Adrenal gland (tissue), 12 donors: ENCODE measurements around the gene C9orf57. TPM values are rescaled to one million over a fixed set of nuclear protein-coding genes. Genes with fewer than 3 reads are reported as not detected.

Source experiments
- DNase-seq, 7 donors: peaks; one replicate each; pipeline ENCODE4 v3.0.0-alpha.2; 2019 to 2020
- H3K27ac ChIP-seq, 5 donors: fragments of 200-600 bp; sonication (generic) in 4 of 5; 1 replicate in 3 of 5; 2 replicates in 2 of 5; pipeline versions ENCODE4 v1.5.1 to v1.8.0; 2016 to 2020; ENCODE audit warnings: mild to moderate bottlenecking in 1 of 5
- H3K27me3 ChIP-seq: fragments of 200-600 bp; 2 replicates; pipeline ENCODE4 v1.8.0; 2021
- H3K36me3 ChIP-seq, 2 donors: fragments of 200-600 bp; replicated peaks in 1 of 2; 1 replicate in 1 of 2; 2 replicates in 1 of 2; pipeline versions ENCODE4 v1.5.1 to v1.8.0; 2018 to 2022
- H3K4me1 ChIP-seq, 2 donors: fragments of 200-600 bp; replicated peaks in 1 of 2; 1 replicate in 1 of 2; 2 replicates in 1 of 2; pipeline versions ENCODE4 v1.5.1 to v1.8.0; 2018 to 2021
- H3K4me3 ChIP-seq, 4 donors: fragments of 200-600 bp; sonication (generic) in 3 of 4; one replicate each; pipeline ENCODE4 v1.5.1; 2016 to 2018
- H3K9me3 ChIP-seq, 3 donors: fragments of 200-600 bp; sonication (generic) in 1 of 3; replicated peaks in 1 of 3; 1 replicate in 2 of 3; 2 replicates in 1 of 3; pipeline versions ENCODE4 v1.5.1 to v1.8.0; 2016 to 2021
- POLR2A ChIP-seq, 2 donors: fragments of 450-650 bp; IDR thresholded peaks; one replicate each; pipeline ENCODE4 v1.6.1; 2017; ENCODE audit warnings: antibody characterized with exemption in 2 of 2, mild to moderate bottlenecking in 2 of 2, moderate library complexity in 1 of 2
- WGBS, 4 donors: extraction: QIAGEN DNeasy Blood & Tissue Kit in 2 of 4; methylation state at CpG; one replicate each; pipeline versions ENCODE4 v1.1.5 to v1.1.7; 2013 to 2017; 5-methylcytosine and 5-hydroxymethylcytosine counted together
- intact Hi-C, 2 donors: fragments of 100-400 bp; cut with DNase I; formaldehyde crosslinking; loops; one replicate each; pipeline versions ENCODE4 v1.14.1 to v1.15.0; 2022 to 2023
- polyA plus RNA-seq, 3 donors: library from polyadenylated mRNA; stranded (reverse); fragments of 200-250 nt in 2 of 3; fragments of 350-450 nt in 1 of 3; fragmentation: Illumina TruSeq in 1 of 3; extraction: RNeasy Lipid Tissue Mini Kit (QIAGEN cat#74804) in 1 of 3; gene quantifications; one replicate each; pipeline ENCODE4 v1.2.3, GENCODE V29; 2013 to 2014
- total RNA-seq, 9 donors: library from RNA; depleted of rRNA in 4 of 9; stranded (reverse); fragments of >200 nt in 4 of 9; fragments of 120-200 nt in 1 of 9; fragmentation: NEBNext Ultra II Directional in 1 of 9; extraction: Animal tissue kit (Norgen Biotek cat#: 25700) in 1 of 9; gene quantifications; one replicate each; pipeline versions ENCODE4 v1.1.0 to v1.2.4, GENCODE V29; 2013 to 2023
- TF ChIP-seq, protein P1 (sequence below), 6 experiments: fragments of 450-650 bp in 4 of 6; fragments of 200-600 bp in 2 of 6; sonication (generic) in 1 of 6; IDR thresholded peaks; 1 replicate in 5 of 6; 2 replicates in 1 of 6; pipeline versions ENCODE4 v1.5.1 to v1.8.0; 2016 to 2021; ENCODE audit warnings: antibody characterized with exemption in 6 of 6, mild to moderate bottlenecking in 2 of 6, moderate library complexity in 1 of 6
- donor health status: healthy with polysubstance abuse.
- donor health status: Bipolar disorder and iron deficiency.
- donor health status: DM: yes; HTN: yes; CAD: no.
- donor health status: DM: no; HTN: no; CAD: no.
- donor health status: DM: no; HTN: no; CAD: no.
- donor health status: DM: yes; HTN: yes; CAD: no.

C9orf57 gene
- total and polyA plus RNA-seq, 12 donors: not detected

DNA sequence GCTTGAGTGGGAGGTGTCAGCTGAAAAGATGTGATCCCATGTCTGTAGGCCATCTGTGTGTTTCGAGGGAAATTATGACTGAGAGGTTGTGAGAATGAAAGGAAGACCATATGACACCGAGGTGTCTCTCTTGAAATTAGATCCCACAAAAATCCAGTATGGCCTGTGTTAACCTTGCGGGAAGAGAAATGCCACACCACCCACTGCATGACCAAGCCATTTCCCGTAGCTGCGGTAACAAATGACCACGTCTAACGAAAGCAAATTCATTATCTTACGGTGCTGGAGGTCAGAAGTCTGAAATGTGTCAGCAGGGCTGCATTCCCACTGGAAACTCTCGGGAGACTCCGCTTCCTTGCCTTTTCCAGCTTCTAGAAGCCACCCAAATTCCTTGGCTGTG is 11.6 kb downstream of the C9orf57 start:
- 70 to 87% (median 80%) methylated on average over 10 of the region's 10 CpGs for WGBS, 4 donors
- Histone ChIP-seq H3K4me1 (no peaks in the 10 kb centered on the region), H3K4me3 (no peak overlapping the region), H3K9me3 (no peaks in the 10 kb centered on the region), H3K36me3 (no peaks in the 10 kb centered on the region), H3K27ac (no peak overlapping the region), H3K27me3 (no peaks in the 10 kb centered on the region)
- DNase-seq: no peak
- TF ChIP-seq POLR2A (IDR thresholded peaks at IDR 0.05): no peak
- TF ChIP-seq, protein P1, sequence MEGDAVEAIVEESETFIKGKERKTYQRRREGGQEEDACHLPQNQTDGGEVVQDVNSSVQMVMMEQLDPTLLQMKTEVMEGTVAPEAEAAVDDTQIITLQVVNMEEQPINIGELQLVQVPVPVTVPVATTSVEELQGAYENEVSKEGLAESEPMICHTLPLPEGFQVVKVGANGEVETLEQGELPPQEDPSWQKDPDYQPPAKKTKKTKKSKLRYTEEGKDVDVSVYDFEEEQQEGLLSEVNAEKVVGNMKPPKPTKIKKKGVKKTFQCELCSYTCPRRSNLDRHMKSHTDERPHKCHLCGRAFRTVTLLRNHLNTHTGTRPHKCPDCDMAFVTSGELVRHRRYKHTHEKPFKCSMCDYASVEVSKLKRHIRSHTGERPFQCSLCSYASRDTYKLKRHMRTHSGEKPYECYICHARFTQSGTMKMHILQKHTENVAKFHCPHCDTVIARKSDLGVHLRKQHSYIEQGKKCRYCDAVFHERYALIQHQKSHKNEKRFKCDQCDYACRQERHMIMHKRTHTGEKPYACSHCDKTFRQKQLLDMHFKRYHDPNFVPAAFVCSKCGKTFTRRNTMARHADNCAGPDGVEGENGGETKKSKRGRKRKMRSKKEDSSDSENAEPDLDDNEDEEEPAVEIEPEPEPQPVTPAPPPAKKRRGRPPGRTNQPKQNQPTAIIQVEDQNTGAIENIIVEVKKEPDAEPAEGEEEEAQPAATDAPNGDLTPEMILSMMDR (IDR thresholded peaks at IDR 0.05): no peak
- intact Hi-C loops: loop anchor here in 1 of 2 donors (10.0 kb wide), 1 partner anchor 776 kb away; no protein-coding TSS in a partner anchor

DNA sequence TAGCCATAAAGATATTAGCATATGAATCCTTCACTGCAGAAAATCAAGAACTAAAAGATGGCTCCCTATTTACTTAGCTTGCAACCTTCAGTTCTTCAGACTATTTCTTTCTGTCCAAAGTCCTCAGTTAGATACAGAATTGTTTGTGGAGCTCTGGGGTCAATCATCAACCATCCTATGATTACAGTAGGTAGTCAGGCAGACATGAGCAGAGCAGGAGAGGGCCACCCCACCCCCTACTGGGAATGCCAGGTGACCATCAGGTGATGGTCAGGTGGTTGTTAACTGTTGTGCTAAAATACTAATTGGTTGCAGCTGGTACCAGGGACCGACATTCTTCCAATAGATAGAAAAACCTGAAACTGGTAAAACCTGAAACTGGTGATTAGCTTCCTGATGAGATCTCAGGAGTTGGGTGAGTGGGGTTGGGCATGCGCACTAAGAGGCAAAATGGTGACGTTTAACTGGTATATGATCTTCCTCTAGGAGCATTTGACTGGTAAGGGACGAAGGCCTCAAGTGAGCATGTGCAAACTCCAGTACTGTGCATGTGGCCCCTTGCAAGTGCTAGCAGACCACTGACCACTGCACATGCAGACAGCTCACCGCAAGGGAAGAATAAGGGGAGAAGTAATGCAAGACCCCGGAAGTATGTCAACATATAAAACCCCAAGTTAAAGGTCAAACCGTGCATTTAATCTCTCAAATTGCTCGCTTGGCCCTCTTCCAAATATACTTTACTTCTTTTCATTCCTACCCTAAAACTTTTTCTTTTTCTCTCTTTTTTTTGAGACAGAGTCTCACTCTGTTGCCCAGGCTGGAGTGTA is 13.6 kb downstream of the C9orf57 start:
- Histone ChIP-seq H3K36me3 (no peaks in the 10 kb centered on the region), H3K4me1 (no peaks in the 10 kb centered on the region), H3K9me3 (no peaks in the 10 kb centered on the region), H3K27ac (no peak overlapping the region), H3K4me3 (no peak overlapping the region), H3K27me3 (no peaks in the 10 kb centered on the region)
- intact Hi-C loops: loop anchor here in 1 of 2 donors (10.0 kb wide), 1 partner anchor 778 kb away; no protein-coding TSS in a partner anchor
- TF ChIP-seq, protein P1 (IDR thresholded peaks at IDR 0.05): no peak
- TF ChIP-seq POLR2A (IDR thresholded peaks at IDR 0.05): no peak
- 84 to 92% (median 90%) methylated on average over 8 of the region's 8 CpGs for WGBS, 4 donors
- DNase-seq: no peak

DNA sequence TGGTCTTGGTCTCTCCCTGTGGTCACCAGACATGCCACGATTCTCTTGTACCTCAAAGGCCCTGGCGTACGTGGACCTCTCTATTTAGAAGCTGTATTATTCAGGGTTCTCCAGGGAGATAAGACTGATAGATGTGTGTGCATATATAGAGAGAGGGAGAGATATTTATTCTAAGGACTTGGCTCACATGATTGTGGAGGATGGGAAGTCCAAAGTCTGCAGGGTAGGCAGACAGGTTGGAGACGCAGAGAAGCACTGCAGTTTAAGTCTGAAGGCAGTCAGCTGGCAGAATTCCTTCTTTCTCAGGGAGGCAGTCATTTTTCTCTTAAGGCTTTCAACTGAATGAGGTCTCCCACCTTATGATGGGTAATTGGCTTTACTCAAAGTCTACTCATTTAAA is 16.3 kb downstream of the C9orf57 start:
- no peaks in the 10 kb centered on the region for H3K36me3 ChIP-seq
- DNase-seq: no peak
- no peak overlapping the region for H3K27ac ChIP-seq
- WGBS, 4 donors: 86 to 95% (median 89%) methylated on average over 4 of the region's 4 CpGs
- TF ChIP-seq POLR2A (IDR thresholded peaks at IDR 0.05): no peak
- TF ChIP-seq, protein P1 (IDR thresholded peaks at IDR 0.05): no peak
- H3K4me1 ChIP-seq: no peaks in the 10 kb centered on the region
- H3K9me3 ChIP-seq: no peaks in the 10 kb centered on the region
- intact Hi-C loops: loop anchor here (5.0 to 10.0 kb wide), 2 partner anchors 778 to 781 kb away; no protein-coding TSS in a partner anchor
- H3K4me3 ChIP-seq: no peak overlapping the region
- no peaks in the 10 kb centered on the region for H3K27me3 ChIP-seq

DNA sequence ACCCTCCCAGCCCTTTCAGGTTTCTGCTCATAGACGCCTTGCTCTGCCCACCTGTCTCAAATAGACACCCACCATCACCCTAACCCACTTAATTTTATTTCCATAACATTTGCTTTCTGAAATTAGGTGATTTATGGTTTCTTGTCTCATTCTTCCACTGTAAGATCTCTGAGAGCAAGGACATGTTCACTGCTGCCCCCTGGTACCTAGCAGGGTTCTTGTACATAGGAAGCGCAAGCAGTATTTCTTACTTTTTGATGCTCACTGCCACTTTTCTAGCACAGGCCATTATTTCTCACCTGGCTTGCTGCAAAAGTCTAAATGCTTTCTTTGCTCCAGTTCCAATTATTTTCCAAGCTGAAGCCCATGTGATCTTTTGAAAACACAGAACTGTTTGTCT is 16.8 kb downstream of the C9orf57 start:
- Histone ChIP-seq H3K27me3 (no peaks in the 10 kb centered on the region), H3K9me3 (no peaks in the 10 kb centered on the region), H3K4me1 (no peaks in the 10 kb centered on the region), H3K36me3 (no peaks in the 10 kb centered on the region), H3K4me3 (no peak overlapping the region), H3K27ac (no peak overlapping the region)
- WGBS, 4 donors: 87 to 98% (median 90%) methylated on average over 2 of the region's 2 CpGs
- TF ChIP-seq POLR2A (IDR thresholded peaks at IDR 0.05): no peak
- TF ChIP-seq, protein P1 (IDR thresholded peaks at IDR 0.05): no peak
- no peak for DNase-seq
- intact Hi-C loops: loop anchor here (5.0 to 10.0 kb wide), 2 partner anchors 779 to 781 kb away; no protein-coding TSS in a partner anchor
